Muscle of leg (tissue), 16 donors: ENCODE data around the gene AVP. TPM values are rescaled to one million over a fixed set of nuclear protein-coding genes. Genes with fewer than 3 reads are reported as not detected.
"Not testable (repeated sequence)": the region's sequence is repeated elsewhere in the genome, so short reads cannot be mapped to it uniquely, and the experiment has no call there.

Experiments
- DNase-seq: peaks from one replicate; pipeline ENCODE4 v3.0.0; 2013
- H3K27ac ChIP-seq: one replicate; pipeline ENCODE4 v1.5.1; 2013; ENCODE audit warnings: mild to moderate bottlenecking, low read length, control low read depth
- H3K27me3 ChIP-seq: one replicate; pipeline ENCODE4 v1.6.1; 2013; ENCODE audit warnings: low read length; ENCODE audit not compliant: control insufficient read depth, insufficient read depth
- H3K36me3 ChIP-seq: one replicate; pipeline ENCODE4 v1.6.1; 2013; ENCODE audit warnings: low read length; ENCODE audit not compliant: control insufficient read depth, insufficient read depth
- H3K4me1 ChIP-seq: one replicate; pipeline ENCODE4 v1.6.1; 2013; ENCODE audit warnings: low read length; ENCODE audit not compliant: control insufficient read depth, insufficient read depth
- H3K4me3 ChIP-seq: one replicate; pipeline ENCODE4 v1.5.1; 2013; ENCODE audit warnings: low read length, control low read depth
- H3K9me3 ChIP-seq: replicated peaks from 2 replicates; pipeline ENCODE4 v1.6.1; 2013; ENCODE audit warnings: low read depth, low read length; ENCODE audit not compliant: control insufficient read depth
- WGBS: methylation state at CpG from one replicate; pipeline ENCODE4 v1.1.5; 2013; ENCODE audit warnings: missing lambda C conversion rate; ENCODE audit not compliant: insufficient coverage; 5-methylcytosine and 5-hydroxymethylcytosine counted together
- long read RNA-seq, 11 donors: transcript quantifications; one replicate each; lab custom pipeline, GENCODE V29; 2026
- polyA plus RNA-seq, 8 donors: library from polyadenylated mRNA; unstranded; fragments of 120-200 nt; gene quantifications; one replicate each; pipeline versions ENCODE4 v1.2.1 to v1.2.3, GENCODE V29; 2013; ENCODE audit warnings: inconsistent platforms in 1 of 8, low replicate concordance in 1 of 8; ENCODE audit not compliant: insufficient read length in 8 of 8, insufficient read depth in 1 of 8
- total RNA-seq: library from RNA; stranded (reverse); fragments of 120-200 nt; gene quantifications from one replicate; pipeline ENCODE4 v1.2.4, GENCODE V29; 2013

Gene AVP, protein sequence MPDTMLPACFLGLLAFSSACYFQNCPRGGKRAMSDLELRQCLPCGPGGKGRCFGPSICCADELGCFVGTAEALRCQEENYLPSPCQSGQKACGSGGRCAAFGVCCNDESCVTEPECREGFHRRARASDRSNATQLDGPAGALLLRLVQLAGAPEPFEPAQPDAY
- 0.18 TPM for total RNA-seq
- under 1 TPM in 3 of 8 donors, not detected in 5; 0.31 to 0.53 (median 0.34) TPM for polyA plus RNA-seq
- long read RNA-seq, donor 1 = 0 reads
- long read RNA-seq, donor 2 = 0 reads
- long read RNA-seq, donor 3 = 0 reads
- long read RNA-seq, donor 4 = 0 reads
- long read RNA-seq, donor 5 = 0 reads
- long read RNA-seq, donor 6 = 0 reads
- long read RNA-seq, donor 7 = 0 reads
- long read RNA-seq, donor 8 = 0 reads
- long read RNA-seq, donor 9 = 0 reads
- long read RNA-seq, donor 10 = 0 reads
- long read RNA-seq, donor 11 = 0 reads

DNA sequence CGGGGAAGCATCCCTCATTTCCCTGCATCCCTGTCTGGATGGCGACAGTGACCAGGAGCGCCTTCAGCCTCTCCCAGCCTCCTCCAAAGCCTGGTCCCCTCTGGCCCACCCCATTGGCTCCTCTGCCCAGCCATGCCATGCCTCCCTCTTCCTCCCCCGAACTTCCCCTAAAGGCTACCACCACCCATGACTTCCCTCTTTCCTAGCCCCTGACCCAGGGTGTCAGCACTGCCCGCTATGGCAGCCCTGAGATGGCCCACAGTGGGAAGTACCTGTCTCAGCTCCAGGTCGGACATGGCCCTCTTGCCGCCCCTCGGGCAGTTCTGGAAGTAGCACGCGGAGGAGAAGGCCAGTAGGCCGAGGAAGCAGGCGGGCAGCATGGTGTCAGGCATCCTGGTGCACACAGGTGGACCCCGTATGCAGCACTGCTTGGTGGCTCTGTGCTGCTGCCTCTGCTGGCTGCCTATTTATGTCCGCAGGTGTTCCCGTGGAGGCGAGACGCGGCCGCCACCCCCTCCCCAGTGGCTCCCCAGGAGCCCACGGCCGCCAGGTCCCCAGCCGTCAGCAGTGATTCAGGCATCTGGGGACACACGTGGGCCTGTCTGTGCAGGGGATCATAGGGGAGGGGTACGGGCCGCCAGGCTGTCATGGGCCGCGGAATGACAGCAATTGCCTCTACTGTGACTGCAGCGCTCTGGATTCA is at the start of gene AVP:
Gene AVP, minus strand, starts transcription at position 442 of the 703 bp plus-strand sequence. Its CDS starts 50 bp downstream, at position 392.
- H3K36me3 ChIP-seq = no peaks in the 10 kb centered on the region
- H3K27me3 ChIP-seq = peaks cover 57% of the 10 kb centered on the region
- H3K27ac ChIP-seq = no peak within 1 kb of the TSS
- peaks cover 8% of the 10 kb centered on the region for H3K4me1 ChIP-seq
- WGBS = 75% methylated on average over 20 of the region's 28 CpGs
- DNase-seq = no peak
- no peaks in the 10 kb centered on the region for H3K9me3 ChIP-seq
- H3K4me3 ChIP-seq = no peak within 1 kb of the TSS

- WGBS = no CpG with 5 or more reads among the region's 3 CpGs
- no peak for DNase-seq
- H3K4me1 ChIP-seq = no peaks in the 10 kb centered on the region
Measured at GRCh38 chr20:3134151-3134550, 49.6 kb upstream of the AVP start.

DNA sequence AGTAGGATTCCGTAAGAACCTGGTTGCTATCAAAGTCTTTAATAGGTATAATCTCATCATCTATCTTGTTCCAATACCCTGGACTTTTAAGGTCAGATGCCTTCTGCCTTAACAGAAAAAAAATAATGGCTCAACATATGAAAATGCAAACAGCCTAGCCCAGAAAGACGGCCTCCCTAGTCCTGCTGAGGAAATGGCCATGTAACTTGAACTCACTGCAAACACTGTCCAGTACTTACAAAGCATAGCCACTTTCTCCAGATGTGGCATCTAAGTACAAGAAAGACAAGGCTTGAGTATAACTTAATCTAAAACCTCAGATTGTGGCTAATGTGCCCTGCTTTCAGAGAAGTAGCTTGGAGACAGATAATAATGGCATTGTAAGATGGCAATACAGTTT is 48.6 kb upstream of the AVP start:
- no CpG with 5 or more reads among the region's 2 CpGs for WGBS

More at GRCh38 chr20:3134151-3134550, 49.6 kb upstream of the AVP start:
- H3K4me3 ChIP-seq = no peak overlapping the region
- H3K27me3 ChIP-seq = no peaks in the 10 kb centered on the region
- no peak overlapping the region for H3K27ac ChIP-seq
- H3K9me3 ChIP-seq = no peaks in the 10 kb centered on the region
- no peaks in the 10 kb centered on the region for H3K36me3 ChIP-seq

DNA sequence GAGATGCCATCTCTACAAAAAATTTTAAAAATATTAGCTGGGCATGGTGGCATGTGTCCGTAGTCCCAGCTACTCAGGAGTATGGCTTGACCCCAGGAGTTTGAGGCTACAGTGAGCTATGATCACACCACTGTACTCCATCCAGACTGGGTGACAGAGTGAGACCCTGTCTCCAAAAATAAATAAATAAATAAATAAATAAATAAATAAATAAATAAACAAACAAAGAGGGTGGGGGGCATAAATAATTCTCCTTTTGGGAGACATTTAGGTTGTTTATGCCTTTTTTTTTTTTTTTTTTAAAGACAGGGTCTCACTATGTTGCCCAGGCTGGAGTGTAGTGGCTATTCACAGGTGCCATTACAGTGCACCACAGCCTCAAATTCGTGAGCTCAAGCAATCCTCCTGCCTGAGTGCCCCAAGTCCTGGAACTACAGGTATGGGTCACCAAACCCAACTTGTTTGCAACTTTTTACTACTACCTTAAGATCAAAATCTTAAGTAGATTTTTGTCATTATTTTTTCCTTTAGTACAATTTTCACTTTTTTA is 45.6 kb upstream of the AVP start:
- H3K27me3 ChIP-seq = no peaks in the 10 kb centered on the region

More for the DNA sequence above, 48.6 kb upstream of the AVP start:
- DNase-seq = no peak
- Histone ChIP-seq H3K27me3 (no peaks in the 10 kb centered on the region), H3K4me1 (no peaks in the 10 kb centered on the region), H3K36me3 (no peaks in the 10 kb centered on the region), H3K4me3 (no peak overlapping the region), H3K27ac (no peak overlapping the region), H3K9me3 (no peaks in the 10 kb centered on the region)

GRCh38 chr20:3129094-3129493 is 44.6 kb upstream of the AVP start:
- Histone ChIP-seq H3K27ac (no peak overlapping the region), H3K9me3 (peaks cover 4% of the 10 kb centered on the region), H3K4me3 (no peak overlapping the region), H3K27me3 (no peaks in the 10 kb centered on the region), H3K4me1 (no peaks in the 10 kb centered on the region), H3K36me3 (no peaks in the 10 kb centered on the region)
- 63% methylated on average over 4 of the region's 4 CpGs for WGBS
- DNase-seq = no peak

More for the DNA sequence above, 45.6 kb upstream of the AVP start:
- DNase-seq = no peak
- no peak overlapping the region for H3K27ac ChIP-seq
- H3K36me3 ChIP-seq = no peaks in the 10 kb centered on the region
- peaks cover under 1% of the 10 kb centered on the region for H3K9me3 ChIP-seq
- 100% methylated on average over 1 of the region's 2 CpGs for WGBS
- no peak overlapping the region for H3K4me3 ChIP-seq
- H3K4me1 ChIP-seq = no peaks in the 10 kb centered on the region

DNA sequence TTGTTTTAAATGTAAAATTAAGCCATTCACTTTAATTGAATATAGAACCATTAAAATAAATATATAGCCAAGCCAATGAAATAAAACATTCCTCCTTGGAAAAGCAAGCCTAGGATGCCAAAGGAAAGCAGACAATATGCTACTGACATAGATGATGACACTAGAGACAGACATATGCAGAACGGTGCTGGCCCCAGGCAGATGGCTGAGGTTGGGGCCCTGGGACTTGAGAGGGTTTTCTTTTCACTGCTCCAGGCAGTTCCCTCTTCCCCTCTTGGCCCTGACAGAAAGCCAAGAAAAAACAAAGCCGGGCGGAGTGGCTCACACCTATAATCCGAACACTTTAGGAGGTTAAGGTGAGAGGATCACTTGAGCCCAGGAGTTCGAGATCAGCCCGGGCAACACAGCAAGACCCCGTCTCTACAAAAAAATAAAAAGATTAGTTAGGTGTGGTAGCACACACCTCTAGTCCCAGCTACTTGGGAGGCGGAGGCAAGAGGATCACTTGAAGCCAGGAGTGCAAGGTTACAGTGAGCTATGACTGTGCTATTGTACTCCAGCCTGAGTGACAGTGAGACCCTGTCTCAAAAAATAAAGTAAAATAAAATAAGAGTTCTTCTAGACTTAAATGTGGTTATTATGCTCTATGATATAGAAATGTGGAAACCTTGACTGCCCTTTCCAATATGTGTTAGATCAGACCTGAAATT is 43.9 kb upstream of the AVP start:
- H3K27ac ChIP-seq = no peak overlapping the region
- H3K4me1 ChIP-seq = no peaks in the 10 kb centered on the region
- H3K4me3 ChIP-seq = no peak overlapping the region
- no peaks in the 10 kb centered on the region for H3K36me3 ChIP-seq
- H3K9me3 ChIP-seq = peaks cover 4% of the 10 kb centered on the region
- DNase-seq = no peak
- 80% methylated on average over 1 of the region's 8 CpGs for WGBS
- H3K27me3 ChIP-seq = no peaks in the 10 kb centered on the region

DNA sequence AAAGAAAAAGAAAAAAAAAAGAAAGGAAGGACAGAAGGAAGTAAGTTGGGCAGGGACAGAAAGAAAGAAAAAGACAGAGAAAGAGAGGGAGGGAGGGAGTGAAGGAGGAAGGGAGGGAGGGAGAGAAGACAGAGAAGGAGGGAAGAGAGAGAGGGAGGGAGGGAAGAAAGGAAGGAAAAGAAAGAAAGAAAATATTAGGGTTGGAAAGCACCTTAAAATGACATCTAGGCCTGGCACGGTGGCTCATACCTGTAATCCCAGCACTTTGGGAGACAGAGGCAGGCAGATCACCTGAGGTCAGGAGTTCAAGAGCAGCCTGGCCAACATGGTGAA is 42.0 kb upstream of the AVP start:
- H3K36me3 ChIP-seq = peaks cover 15% of the 10 kb centered on the region
- WGBS = no CpG with 5 or more reads among the region's 1 CpG
- H3K27ac ChIP-seq = no peak overlapping the region
- H3K27me3 ChIP-seq = no peaks in the 10 kb centered on the region
- H3K4me1 ChIP-seq = no peaks in the 10 kb centered on the region
- H3K4me3 ChIP-seq = no peak overlapping the region
- H3K9me3 ChIP-seq = peaks cover 4% of the 10 kb centered on the region
- DNase-seq = no peak

DNA sequence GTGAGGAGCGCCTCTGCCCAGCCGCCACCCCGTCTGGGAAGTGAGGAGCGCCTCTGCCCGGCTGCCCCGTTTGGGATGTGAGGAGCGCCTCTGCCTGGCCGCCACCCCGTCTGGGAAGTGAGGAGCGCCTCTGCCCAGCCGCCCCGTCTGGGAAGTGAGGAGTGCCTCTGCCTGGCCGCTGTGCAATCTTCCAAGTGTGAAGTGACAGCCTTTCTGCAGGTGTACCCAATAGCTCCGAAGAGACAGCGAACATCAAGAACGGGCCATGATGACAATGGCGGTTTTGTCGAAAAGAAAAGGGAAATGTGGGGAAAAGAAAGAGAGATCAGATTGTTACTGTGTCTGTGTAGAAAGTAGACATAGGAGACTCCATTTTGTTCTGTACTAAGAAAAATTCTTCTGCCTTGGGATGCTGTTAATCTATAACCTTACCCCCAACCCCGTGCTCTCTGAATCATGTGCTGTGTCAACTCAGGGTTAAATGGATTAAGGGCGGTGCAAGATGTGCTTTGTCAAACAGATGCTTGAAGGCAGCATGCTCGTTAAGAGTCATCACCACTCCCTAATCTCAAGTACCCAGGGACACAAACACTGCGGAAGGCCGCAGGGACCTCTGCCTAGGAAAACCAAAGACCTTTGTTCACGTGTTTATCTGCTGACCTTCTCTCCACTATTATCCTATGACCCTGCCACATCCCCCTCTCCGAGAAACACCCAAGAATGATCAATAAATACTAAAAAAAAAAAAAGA is 41.4 kb upstream of the AVP start:
- not testable (repeated sequence) for H3K27me3 ChIP-seq, DNase-seq, H3K27ac ChIP-seq, H3K4me1 ChIP-seq, H3K9me3 ChIP-seq, H3K4me3 ChIP-seq
- H3K36me3 ChIP-seq = peaks cover 21% of the 10 kb centered on the region
- WGBS = 93% methylated on average over 13 of the region's 25 CpGs

DNA sequence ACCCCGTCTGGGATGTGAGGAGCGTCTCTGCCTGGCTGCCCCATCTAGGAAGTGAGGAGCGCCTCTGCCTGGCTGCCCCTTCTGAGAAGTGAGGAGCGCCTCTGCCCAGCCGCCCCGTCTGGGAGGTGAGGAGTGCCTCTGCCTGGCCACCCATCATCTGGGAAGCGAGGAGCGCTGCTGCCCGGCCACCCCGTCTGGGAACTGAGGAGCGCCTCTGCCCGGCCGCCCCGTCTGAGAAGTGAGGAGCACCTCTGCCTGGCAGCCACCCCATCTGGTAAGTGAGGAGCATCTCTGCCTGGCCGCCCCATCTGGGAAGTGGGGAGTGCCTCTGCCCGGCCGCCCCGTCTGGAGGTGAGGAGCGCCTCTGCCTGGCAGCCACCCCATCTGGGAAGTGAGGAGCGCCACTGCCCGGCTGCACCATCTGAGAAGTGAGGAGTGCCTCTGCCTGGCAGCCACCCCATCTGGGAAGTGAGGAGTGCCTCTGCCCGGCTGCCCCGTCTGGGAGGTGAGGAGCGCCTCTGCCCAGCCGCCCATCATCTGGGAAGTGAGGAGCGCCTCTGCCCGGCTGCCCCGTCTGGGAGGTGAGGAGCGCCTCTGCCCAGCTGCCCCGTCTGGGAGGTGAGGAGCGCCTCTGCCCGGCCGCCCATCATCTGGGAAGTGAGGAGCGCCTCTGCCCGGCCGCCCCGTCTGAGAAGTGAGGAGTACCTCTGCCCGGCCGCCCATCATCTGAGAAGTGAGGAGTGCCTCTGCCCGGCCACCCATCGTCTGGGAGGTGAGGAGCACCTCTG is 40.4 kb upstream of the AVP start:
- not testable (repeated sequence) for H3K9me3 ChIP-seq, H3K27me3 ChIP-seq, H3K4me3 ChIP-seq, DNase-seq, H3K4me1 ChIP-seq, H3K27ac ChIP-seq
- peaks cover 25% of the 10 kb centered on the region for H3K36me3 ChIP-seq
- 98% methylated on average over 35 of the region's 41 CpGs for WGBS
